Hematopoietic multipotent progenitor cell treated with erythropoietin and hydrocortisone succinate and interleukin-3 and kit ligand, for 4 days (in vitro differentiated cells): Measurements from ENCODE around the gene SLC19A2.

Experiments
- DNase-seq: peaks from one replicate; pipeline ENCODE4 v3.0.0-alpha.2; 2015

SLC19A2 gene

DNA sequence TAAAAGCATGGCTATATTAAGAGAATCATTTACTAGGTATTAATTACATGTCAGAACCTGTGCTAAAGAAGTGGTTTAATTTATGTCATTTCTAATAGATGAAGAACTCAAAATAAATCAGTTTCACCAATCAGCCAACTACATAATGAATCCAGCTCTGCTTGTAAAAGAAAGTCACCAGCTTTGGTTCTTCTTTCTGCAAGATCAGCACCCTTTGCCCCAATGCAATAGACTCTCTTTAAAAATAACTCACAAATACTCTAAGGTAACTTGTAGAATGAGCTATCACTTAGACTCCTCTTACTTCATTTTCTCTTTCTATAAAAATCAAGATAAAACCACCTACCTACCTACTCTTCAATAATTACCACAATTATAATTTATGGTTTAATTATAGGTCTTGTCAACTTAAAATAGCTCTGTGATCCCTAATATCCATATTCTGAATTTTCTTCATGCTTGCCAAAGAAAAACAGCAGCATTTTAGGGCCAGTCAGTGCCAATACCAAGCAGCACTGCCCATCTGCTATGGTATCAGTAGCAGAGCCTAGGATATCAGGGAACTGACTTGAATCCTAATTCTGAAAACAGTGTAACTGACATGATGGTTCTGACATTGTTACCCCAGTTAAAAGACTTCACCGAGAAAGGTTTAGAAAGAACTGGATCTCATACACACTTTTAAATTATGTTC, 11.3 kb downstream of the SLC19A2 start:
- no peak for DNase-seq

DNA sequence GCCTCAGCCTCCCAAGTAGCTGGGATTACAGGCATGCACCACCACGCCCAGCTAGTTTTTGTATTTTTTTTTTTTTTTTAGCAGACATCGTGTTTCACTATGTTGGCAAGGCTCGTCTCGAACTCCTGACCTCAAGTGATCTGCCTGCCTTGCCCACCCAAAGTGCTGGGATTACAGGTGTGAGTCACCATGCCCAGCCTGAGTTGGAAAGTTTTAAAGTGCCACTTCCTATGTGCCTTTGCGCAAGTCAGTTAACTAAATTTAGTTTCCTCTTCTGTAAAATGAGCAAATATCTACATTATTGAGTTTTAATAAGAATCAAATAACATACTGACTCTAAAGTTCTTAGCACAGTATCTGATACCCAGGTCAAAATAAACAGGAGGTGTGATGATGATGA, 12.4 kb downstream of the SLC19A2 start:
- DNase-seq, result no peak

DNA sequence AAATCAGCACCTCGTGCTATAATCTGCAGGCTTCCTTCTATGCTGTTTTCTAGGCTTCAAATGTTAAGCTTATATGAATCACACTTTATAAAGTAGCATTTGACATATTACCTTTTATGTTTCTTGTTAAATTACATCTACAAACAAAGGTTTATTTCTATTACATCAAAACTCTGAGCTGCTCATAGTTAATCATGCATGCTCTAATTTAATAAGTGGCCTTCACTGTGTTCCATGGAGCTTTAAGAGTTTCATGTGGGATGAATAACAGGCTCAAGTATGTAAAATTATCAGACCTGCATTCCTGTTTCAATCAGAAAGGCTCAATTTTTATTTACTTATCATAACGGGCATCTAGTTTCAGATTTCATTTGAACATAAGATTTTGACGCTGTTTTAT, 13.0 kb downstream of the SLC19A2 start:
- no peak for DNase-seq

- no peak for DNase-seq
Measured at GRCh38 chr1:169468982-169469381, 16.8 kb downstream of the SLC19A2 start.

- DNase-seq, result peak; percentile 74
Measured at GRCh38 chr1:169466259-169467230, 19.2 kb downstream of the SLC19A2 start.

DNA sequence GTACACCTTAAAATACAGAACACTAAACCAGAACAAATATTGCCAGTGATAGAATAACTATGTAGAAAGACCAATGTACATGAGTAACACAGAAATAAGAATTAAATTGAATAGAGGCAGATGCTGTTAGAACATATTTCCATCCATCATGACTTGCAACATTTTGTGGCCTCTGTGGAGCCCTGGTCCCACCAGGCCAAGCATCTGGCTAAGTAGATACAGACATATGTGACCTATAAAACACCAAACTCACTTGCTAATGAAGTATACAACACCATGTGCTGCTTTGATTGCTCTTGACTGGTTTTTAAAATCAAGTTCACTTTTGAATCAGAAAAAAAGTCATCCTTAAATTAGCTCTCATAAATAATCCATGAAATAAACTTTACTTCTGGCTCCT, 20.5 kb downstream of the SLC19A2 start:
- peak; percentile 71 for DNase-seq

- no peak for DNase-seq
Measured at GRCh38 chr1:169462385-169462784, 23.4 kb downstream of the SLC19A2 start.

GRCh38 chr1:169461390-169462000, 24.2 kb downstream of the SLC19A2 start:
- DNase-seq, result no peak

GRCh38 chr1:169460191-169460833, 25.4 kb downstream of the SLC19A2 start:
- peak; percentile 86 for DNase-seq

DNA sequence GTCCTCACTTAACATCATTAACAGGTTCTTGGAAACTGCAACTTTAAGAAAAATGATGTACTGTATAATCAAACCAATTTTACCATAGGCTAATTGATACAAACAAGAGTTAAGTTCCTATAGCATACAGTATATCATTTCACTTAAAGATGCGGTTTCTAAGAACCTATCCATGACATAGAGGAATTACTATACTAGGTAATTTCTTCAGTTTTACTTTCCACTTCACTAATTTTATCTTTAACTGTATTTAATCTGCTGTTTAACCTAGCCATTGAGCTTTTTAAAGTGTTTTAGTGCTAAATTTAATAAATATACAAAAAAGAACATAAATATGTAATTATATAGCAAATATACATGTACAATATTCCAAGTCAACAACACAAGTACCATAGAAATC, 28.3 kb downstream of the SLC19A2 start:
- DNase-seq, result no peak

GRCh38 chr1:169456029-169456428, 29.7 kb downstream of the SLC19A2 start:
- DNase-seq, result no peak

GRCh38 chr1:169452921-169453320, 32.8 kb downstream of the SLC19A2 start:
- no peak for DNase-seq

DNA sequence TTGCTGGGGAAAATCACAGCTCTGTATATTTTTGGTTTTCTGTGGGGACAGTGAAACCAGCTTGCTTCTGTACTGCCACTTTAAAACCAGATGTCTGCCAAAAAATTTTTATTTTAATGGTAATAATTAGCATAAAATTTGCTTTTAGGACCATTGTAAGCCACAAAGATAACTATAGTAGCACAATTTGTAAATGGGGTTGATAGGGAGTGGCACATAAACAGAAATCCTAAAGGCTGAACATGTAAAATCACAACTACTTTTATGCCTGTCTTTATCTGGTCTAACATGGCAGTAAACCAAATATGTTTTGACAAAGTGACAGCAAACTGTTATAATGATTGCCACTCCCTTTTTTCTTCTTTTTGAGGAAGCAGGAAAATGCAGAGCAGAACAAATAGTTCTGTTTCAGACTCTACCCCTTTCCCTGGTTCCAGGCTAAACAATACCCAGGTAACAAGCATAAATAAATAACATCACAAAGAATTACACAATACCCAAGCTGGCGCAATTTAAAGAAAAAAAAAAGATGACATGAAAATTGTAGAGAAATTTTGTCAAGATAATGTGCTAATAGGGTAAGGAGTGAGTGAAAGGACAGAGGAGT, 34.4 kb downstream of the SLC19A2 start:
- peak; percentile 34 for DNase-seq

- DNase-seq, result no peak
Measured at GRCh38 chr1:169443923-169444322, 41.8 kb downstream of the SLC19A2 start.

GRCh38 chr1:169427081-169427641, 58.6 kb downstream of the SLC19A2 start, which contains the start of gene CCDC181:
Gene CCDC181, minus strand, starts transcription at chr1:169427474. Its CDS starts 2,547 bp downstream, at chr1:169424927.
- DNase-seq, result peak; percentile 82

- DNase-seq, result no peak
Measured at GRCh38 chr1:169426174-169426705, 59.5 kb downstream of the SLC19A2 start.

- no peak for DNase-seq
Measured at GRCh38 chr1:169421309-169421708, 64.4 kb downstream of the SLC19A2 start.

GRCh38 chr1:169414952-169415351, 70.8 kb downstream of the SLC19A2 start:
- DNase-seq, result no peak
